GM19395 (cell line): ENCODE measurements around the gene FAM163A.

Experiments
- ATAC-seq: cut with Tn5 transposase; IDR thresholded peaks from one replicate; pipeline ENCODE4 v1.9.1; 2021; ENCODE audit warnings: mild to moderate bottlenecking, moderate library complexity; ENCODE audit not compliant: unreplicated experiment

Gene FAM163A

DNA sequence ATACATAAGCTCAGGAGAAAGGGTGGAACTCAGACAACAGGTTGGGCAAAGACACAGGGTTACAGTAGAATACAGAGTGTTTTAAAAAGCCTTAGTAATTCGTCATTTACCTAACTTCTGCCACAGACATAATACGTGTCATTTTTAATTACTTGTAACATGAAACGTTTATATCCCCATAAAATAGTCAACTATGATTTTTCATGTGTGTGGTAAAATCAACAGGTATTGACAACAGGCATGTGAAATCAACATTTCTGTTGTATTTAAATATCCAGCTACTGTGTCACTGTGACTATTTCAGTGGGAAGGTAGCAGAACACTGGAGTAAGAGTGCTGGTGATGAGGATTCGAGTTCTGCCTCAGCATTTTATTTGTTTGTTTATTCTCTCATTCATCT, 5.7 kb downstream of the FAM163A start:
- ATAC-seq, result no peak

DNA sequence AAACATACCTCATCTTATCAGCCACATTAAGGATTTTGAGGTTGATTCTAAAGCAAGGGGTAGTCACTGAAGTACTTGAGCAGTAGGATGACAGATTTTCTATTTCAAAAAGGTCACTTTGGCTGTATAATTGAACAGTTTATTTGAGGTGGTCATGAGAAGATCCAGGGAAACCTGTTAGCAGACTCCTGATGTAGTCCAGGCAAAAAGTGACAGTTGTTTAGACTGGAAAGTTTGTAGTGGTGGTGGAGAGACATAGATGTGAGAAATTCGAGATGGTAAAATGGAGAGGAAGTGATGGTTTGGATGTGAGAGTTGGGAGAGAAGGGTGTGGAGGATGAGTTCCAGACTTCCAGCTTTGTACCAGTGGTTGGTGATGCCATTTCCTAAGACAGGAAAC, 7.5 kb downstream of the FAM163A start:
- ATAC-seq, result no peak

DNA sequence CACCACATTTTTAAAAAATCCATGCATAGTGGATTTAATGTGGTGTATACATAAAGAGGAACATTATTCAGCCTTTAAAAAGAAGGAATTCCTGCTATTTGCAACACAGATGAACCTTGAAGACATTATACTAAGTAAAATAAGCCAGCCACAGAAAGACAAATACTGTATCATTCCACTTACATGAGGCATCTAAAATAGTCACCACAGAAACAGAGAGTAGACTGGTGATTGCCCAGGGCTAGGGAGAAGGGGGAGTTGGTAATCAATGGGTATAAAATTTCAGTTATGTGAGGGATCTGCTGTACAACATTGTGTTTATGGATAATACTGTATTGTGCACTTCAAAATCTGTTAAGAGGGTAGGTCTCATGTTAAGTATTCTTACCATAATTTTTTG, 10.0 kb downstream of the FAM163A start:
- ATAC-seq, result no peak

DNA sequence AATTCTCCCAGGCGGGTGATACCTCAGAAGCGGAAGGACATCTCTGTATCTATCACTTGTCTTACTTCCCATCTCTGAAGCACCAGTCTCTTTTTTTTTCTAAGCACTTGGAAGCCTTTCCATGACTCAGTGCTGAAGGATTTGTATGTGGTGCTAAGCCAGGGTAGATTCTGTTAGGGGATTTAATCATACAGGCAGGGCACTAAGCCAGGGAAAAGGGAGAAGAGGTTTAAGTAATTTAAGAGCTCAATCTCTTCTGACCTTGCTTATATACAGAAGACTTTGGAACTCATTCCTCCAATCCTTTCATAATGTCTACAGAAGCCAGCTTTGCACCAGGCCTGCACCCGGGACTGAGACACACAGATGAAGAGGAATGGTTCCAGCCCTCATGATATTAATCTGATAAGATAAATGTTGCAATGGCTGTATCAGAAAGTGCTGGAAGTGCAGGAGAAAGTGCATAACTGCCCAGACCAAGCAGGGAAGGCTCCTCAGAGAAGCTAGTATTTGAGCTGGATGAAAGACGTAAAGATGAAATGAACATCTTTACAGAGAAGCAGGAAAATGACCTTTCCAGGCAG, 11.0 kb downstream of the FAM163A start:
- ATAC-seq, result no peak

DNA sequence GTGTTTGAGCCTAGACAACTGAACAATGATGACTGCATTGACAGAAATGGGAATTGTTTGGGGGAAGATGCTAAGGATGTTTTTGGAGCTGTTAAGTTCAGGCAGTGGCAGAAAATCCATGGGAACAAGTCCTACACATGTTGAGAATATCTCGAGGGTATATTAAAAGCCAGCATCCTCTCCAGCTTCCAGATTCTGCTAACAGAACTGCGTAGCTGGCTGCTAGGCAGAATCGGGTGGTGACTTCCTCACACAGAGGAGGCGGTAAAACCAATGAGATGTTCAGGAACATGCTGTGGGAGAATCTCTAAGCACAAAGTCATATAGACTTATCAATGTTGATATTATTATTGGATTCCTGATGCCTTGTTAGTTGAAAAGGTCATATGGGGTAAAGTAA, 14.8 kb downstream of the FAM163A start:
- no peak for ATAC-seq

DNA sequence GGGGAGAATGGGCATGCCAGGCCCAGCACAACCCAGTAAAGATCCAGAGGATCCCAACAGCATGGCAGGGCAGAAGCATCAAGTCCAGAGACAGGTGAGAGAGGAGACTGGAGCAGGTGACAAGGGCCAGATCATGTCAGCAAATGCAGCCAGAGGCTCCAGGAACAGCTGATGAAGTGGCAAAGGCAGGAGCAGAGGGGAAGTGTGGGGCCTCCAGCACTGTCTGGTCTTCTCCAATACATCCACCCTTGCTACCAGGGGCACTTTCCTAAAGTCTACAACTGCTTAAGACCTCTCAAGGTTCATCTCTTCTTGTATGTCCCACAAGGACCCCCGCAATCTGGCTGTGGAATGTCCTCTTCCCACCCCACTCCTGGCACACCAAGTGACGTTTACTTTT, 17.4 kb downstream of the FAM163A start:
- no peak for ATAC-seq

DNA sequence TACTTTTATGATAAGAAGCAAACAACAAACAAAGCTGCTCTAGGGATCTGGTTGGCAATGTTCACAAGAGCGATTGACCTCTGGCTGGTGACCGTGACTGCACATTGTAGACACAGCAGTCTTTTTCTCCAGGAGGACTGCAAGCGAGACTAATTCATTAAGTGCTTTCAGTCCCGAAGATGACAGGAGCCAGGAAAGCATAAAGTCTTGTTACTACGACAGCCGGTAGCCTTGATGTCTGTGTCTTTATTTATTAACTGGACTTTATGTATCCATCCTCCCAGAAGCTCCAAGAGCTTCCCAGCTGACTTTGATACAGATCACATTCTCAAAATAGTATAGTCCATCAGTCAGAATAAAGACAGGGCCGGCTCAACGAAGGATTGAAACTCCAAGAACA, 18.2 kb downstream of the FAM163A start:
- ATAC-seq, result no peak

DNA sequence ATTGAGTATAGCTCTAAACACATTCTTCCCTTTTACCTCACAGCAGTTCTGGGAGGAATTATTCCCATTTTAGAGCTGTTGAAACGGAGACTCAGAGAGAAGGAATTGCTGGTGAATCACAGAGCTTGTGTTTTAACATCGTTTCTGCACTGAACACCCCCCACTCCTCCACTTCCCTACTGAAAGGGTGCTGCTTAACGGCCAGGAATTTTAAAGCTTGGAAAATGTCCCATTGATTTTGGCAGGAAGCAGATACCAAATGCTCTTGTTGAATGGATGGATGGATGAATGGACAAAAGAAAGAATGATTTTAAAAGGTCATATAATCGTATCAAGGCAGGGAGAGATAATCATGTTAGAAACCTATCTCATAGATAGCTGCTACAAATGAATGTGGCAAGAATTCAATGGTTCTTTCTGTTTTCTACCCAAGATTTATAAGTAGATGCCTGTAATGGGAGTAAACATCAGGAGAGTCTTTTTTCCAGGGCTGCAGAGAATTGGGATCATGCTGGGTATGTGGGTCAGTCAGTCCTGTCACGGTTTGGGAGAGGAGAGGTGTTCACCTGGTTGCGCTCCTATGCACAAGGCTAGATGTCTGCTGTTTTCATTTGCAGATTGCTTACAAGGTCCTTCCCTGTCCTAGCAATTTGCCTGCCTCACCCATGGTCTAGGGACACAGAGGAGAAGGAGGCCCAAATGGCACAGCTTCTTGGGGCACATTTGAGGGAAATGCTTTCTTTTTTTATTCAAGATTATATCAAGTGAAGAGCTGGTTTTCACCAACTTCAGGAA, 19.0 kb downstream of the FAM163A start:
- no peak for ATAC-seq

DNA sequence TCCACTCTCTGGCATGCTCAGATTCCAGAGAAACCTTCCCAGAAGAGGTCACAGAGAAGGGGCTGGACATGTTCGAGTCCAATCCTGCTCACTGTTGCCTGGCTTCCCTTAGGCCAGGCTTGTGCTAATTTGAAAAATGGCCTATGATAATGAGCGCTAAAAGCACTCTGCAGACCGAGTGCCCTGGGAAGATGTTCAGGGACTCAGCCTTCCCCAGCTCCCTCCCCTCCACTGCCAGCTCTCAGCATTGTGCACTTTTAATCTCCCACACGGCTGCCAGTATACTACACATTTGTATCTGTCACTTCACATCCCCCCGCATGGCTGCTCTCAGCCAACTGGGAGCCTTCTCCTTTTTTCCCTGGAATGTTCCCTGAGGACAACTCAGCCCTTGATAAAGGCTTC, 24.1 kb downstream of the FAM163A start:
- ATAC-seq, result no peak

DNA sequence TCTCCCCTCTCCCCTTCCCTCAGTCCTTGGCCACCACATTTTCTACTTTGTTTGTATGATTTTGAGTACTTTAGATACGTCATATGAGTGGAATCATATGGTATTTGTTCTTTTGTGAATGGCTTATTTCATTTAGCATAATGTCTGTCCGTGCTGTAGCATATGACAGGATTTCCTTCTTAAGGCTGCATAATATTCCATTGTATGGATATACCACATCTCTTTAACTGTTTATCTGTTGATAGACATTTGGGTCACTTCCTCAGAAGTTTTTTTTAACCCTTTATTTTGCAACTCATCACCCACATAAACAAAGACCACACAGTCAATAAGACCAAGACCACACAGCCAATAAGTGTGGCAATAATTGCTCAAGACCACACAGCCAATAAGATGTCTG, 24.9 kb downstream of the FAM163A start:
- no peak for ATAC-seq

DNA sequence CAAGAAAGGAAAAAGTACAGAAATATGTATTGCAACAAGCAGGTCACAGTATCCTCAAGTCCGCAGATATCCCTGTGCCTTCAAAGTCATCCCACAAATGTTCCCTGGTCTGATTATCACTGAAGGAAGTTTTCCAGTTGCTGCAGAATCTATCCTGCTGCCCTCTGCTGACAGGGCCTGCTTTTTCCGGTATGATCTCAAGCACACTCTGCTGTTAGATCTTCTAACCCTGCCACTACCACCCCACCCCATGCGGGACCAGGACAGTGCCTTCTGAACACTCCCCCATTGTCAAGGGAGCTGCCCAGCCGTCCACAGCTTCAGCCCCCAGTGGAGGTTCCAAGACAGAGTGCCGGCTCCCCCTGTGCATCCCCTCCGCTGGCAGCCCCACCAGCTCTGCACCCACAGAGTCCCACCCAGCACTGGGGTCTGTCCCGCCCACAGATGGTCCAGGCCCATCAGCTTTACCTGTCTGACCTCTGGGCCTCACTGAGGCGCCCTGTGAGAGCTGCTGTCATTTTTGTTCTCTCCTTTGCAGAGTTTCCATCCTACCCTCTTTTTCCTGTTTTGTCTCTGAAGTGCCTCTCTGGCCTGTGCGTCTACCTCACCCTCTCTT, 27.9 kb downstream of the FAM163A start:
- ATAC-seq, result no peak

DNA sequence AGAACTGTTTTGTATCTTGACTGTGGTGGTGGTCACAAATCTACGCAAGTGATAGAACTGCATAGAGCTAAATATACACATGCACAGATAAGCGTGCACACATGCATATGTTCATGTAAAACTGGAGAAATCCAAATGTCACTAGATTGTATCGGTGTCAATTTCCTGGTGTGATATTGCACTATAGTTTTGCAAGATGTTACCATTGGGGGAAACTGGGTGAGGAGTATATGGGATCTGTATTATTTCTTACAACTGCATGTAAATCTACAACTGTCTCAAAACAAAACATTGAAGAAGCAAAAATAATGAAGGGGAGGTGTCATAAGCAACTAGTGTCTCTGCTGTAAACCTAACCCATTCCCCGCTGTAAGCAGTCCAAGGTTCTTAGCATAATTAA, 30.2 kb downstream of the FAM163A start:
- ATAC-seq, result no peak

DNA sequence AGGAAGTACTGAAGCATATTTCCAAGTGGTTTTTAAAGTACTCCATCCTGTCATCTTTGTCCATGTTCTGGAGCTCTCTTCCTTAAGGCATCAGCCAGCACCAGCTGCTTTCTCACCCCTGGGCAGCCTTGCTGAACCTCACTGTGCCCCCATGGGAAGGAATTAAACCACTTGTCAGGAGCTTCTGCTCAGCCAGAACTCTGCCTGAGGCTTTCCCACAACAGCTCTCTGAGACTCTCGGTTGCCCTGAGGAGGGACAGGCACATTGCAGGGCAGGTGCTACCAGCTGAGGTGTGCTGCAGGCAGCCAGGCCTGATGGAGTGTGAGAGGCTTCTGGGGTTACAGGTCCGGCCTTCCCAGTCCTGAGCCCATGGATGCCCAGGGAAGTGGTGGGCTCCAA, 30.9 kb downstream of the FAM163A start:
- no peak for ATAC-seq

DNA sequence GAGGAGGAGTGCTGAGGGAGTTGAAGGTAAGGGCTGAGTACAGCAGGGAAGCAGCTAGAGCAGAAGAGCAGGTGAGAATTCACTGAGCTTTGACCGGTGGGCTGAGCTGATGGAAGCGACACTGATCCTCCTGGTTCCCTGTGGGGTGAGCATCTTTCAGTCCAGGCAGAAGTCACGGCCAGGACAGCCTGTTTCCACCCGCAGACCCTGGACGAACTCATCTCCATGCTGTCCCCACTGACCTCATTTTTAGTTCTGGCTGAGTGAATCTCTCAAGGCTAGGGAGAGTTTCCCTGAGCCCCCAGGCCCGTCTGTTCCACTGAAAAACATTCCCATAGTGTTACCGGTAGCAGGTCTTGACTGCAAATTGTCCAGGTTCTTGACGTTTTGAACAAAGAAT, 31.5 kb downstream of the FAM163A start:
- ATAC-seq, result no peak

DNA sequence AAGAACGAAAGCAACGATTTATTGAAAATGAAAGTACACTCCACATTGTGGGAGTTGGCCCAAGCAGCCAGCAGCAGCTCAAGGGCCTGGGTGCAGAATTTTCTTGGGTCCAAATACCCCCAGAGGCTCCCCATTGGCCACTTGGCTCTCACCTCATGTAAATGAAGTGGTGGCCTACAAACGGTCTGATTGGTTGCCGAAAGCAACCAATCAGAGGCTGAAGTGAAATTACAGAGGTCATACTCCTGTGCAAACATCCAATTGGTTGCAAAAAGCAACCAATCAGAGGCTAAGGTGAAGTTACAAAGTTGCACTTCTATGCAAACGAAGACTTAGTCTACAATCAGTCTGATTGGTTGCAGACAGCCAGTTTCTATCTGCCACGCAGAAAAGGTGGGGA, 31.9 kb downstream of the FAM163A start:
- no peak for ATAC-seq

DNA sequence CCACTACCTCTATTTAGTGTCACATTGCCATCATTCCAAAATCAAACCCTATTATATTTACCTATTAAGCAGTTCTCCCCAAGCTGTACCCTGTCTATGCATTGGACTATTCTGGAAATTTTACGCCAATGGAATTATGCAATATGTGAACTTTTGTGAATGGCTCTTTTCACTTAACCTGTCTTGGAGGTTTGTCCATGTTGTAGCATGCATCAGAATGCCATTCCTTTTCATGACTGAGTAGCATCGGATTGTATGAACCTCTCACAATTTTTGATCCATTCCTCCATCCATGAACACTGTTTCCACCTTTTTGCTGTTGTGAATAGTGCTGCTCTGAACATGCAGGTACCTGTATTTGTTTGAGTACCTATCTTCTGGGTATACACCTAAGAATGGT, 33.7 kb downstream of the FAM163A start:
- no peak for ATAC-seq

DNA sequence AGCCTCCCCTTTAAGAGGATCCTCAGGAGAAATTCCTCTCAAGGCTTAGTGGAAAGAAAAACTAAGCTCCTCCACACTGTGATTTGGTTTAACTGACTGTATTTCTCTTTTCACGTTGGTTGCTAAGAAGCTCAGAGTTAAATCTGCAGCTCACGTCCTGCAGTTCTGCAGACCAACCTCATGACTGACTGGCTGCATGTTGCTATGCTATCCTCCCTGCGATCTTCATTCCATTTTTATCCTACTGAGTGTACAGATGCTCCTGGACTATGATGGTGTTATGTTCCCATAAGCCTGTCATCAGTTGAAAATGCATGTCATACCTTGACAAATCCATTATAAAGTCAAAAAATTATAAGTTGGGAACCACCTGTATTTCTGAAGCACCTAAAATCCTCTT, 34.6 kb downstream of the FAM163A start:
- no peak for ATAC-seq

DNA sequence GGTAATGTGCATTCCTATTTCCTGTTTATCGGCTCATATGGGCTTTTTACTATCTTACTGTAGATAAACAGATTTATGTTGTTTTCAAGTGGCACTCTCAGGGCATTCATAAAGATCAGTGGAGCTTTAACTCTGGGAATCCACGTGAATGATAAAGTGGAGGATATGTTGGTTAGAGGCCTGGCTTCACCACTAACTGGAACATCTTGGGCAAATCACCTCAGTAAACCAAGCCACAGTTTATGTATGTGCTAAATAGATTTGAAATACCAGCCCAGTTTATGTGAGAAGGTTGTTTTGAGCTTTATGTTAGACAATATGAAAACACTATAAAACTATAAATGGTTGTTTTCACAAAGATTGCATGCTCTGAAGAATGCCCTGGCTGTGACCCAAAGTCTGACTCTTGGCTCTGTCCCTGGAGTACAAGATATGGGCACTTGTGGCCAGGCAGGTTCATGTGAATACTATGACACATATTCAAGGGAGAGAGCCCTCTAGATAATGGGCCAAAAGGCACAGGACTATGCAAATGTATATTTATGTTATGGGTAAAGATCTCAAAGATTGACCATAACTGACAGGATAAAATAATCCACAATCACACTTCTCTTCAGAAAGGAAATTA, 36.7 kb downstream of the FAM163A start:
- no peak for ATAC-seq

DNA sequence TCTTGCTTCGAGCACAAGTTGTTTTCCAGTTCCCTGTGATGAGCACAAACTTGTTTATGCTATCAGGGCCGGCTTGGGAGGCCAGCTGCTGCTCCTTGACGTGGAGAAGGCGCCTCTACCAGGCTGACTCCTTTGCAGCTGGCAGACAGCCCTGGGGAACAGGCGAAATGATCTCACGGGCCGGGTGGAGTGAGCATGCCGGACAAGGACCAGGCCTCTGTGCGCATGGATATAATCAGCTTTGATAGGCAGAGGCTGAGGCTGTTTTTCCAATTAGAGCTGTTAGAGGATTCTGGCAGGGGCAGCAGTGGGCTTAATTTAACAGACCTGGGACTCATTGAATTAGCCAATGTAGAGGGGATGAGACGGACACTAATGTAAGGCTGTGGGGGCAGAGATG, 38.9 kb downstream of the FAM163A start:
- no peak for ATAC-seq

DNA sequence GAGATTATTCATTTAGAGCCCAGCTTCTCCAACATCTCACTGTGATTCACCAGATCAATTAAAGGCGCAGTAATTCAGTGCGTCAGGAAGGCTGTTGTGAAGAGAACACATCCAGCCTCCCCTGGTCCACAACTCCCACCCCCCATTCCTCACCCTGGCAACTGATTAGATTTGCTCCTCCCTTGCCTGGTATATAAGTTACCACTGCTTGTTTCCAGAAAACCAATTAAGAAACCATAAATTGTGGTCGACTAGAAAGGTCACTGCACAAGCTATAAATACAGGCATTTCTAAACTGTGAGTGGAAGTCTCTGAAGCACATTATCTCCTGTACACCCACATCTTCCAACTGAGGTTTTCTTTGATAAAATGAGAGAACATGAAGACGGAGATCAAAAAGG, 41.9 kb downstream of the FAM163A start:
- ATAC-seq, result no peak

DNA sequence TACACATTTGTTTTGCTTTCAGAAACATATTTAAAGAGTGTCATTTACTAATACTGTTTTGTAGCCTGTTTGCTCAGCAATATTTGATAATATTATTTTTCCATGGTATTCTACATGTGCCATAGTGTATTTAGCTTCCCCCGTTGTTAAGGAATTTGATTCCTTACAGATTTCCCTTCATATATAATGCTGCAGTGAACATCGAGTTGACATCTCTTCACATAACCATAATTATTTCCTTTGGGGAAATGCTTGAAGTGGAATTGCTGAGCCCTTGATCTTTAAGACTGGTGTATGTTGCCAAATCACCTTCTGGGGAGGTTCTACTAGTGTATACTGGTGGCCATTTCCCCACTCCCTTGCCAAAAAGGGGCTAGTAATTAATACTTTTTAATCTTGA, 42.6 kb downstream of the FAM163A start:
- no peak for ATAC-seq
